ENCODE measurements around the gene GRIN2C.

GRIN2C gene

DNA sequence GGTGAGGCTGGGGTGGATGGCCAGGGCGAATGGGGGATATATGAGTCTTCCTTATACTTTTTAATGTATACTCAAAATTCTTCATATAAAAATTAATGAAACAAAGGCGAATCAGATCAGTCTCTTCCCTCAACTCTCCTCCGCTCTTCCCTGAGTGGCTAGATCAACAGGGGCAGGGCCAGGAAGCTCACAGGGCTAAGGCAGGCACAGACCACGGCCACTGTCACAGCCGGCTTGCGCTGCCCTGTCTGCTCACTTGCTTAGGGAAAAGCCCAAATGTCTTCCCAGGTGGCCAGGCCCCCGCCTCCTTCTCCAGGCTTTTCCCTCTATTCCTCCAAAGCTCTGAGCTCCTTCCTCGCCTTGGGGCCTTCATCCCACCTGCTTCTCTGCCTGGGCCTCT is 6.0 kb downstream of the GRIN2C start:
- no peaks in the 10 kb centered on the region for H3K36me3 ChIP-seq (ENCODE audit: low read length)
- no peaks in the 10 kb centered on the region for H3K9me3 ChIP-seq (ENCODE audit: insufficient read depth, low read length)
- H2AFZ ChIP-seq (ENCODE audit: low read depth, low read length, severe bottlenecking): no peak overlapping the region
- H3K79me2 ChIP-seq (ENCODE audit: insufficient read depth, low read length): no peaks in the 10 kb centered on the region
- H3K4me3 ChIP-seq (ENCODE audit: insufficient read depth, low read length, poor library complexity, severe bottlenecking): no peak overlapping the region
- no peak overlapping the region for H3K9ac ChIP-seq (ENCODE audit: low read length)
- H4K20me1 ChIP-seq (ENCODE audit: low read depth, low read length): no peaks in the 10 kb centered on the region
- H3K4me2 ChIP-seq (ENCODE audit: low read depth, low read length, poor library complexity, severe bottlenecking): no peak overlapping the region
- no peaks in the 10 kb centered on the region for H3K9me2 ChIP-seq (replicated peaks; ENCODE audit: insufficient read depth, low read length)
- TF ChIP-seq, protein P1, sequence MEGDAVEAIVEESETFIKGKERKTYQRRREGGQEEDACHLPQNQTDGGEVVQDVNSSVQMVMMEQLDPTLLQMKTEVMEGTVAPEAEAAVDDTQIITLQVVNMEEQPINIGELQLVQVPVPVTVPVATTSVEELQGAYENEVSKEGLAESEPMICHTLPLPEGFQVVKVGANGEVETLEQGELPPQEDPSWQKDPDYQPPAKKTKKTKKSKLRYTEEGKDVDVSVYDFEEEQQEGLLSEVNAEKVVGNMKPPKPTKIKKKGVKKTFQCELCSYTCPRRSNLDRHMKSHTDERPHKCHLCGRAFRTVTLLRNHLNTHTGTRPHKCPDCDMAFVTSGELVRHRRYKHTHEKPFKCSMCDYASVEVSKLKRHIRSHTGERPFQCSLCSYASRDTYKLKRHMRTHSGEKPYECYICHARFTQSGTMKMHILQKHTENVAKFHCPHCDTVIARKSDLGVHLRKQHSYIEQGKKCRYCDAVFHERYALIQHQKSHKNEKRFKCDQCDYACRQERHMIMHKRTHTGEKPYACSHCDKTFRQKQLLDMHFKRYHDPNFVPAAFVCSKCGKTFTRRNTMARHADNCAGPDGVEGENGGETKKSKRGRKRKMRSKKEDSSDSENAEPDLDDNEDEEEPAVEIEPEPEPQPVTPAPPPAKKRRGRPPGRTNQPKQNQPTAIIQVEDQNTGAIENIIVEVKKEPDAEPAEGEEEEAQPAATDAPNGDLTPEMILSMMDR (IDR thresholded peaks at IDR 0.05; ENCODE audit: insufficient read depth, low read length, poor library complexity, severe bottlenecking): no peak
- TF ChIP-seq EZH2phosphoT487 (conservative IDR thresholded peaks at IDR 0.05; ENCODE audit: low read length): no peak
- H3K27ac ChIP-seq (ENCODE audit: low read depth, low read length): no peak overlapping the region
- H3K27me3 ChIP-seq (ENCODE audit: low read length): no peaks in the 10 kb centered on the region
- H3F3A ChIP-seq (ENCODE audit: insufficient read depth): no peaks in the 10 kb centered on the region

DNA sequence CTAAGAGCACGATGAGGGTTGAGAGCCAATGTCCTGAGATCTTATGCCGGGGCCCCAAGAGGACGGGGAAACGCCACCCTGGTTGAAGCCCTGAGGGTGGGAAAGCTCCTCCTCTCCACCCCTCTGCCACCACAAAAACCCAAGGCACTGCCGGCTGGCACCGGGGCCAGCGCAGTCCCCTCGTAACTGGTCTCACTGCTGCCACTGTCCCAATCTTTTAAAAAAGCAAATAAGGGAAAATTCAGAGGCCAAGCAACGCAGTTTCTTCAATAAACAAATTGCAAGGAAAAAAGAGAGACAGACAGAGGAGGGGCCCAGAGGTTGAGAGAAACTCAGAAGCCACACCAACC is 6.7 kb downstream of the GRIN2C start:
- no peaks in the 10 kb centered on the region for H3F3A ChIP-seq (ENCODE audit: insufficient read depth)
- no peaks in the 10 kb centered on the region for H3K36me3 ChIP-seq (ENCODE audit: low read length)
- peak overlapping the region; percentile 73 for H2AFZ ChIP-seq (ENCODE audit: low read depth, low read length, severe bottlenecking)
- TF ChIP-seq, protein P1 (IDR thresholded peaks at IDR 0.05; ENCODE audit: insufficient read depth, low read length, poor library complexity, severe bottlenecking): no peak
- TF ChIP-seq EZH2phosphoT487 (conservative IDR thresholded peaks at IDR 0.05; ENCODE audit: low read length): 0 out of 2 replicates have a peak, but pooled peaks have one; percentile 16
- H3K4me2 ChIP-seq (ENCODE audit: low read depth, low read length, poor library complexity, severe bottlenecking): peak overlapping the region; percentile 54
- H4K20me1 ChIP-seq (ENCODE audit: low read depth, low read length): no peaks in the 10 kb centered on the region
- peak overlapping the region; percentile 9 for H3K4me3 ChIP-seq (ENCODE audit: insufficient read depth, low read length, poor library complexity, severe bottlenecking)
- no peaks in the 10 kb centered on the region for H3K9me3 ChIP-seq (ENCODE audit: insufficient read depth, low read length)
- no peaks in the 10 kb centered on the region for H3K79me2 ChIP-seq (ENCODE audit: insufficient read depth, low read length)
- H3K27ac ChIP-seq (ENCODE audit: low read depth, low read length): no peak overlapping the region
- no peaks in the 10 kb centered on the region for H3K27me3 ChIP-seq (ENCODE audit: low read length)
- peak overlapping the region; percentile 35 for H3K9ac ChIP-seq (ENCODE audit: low read length)
- no peaks in the 10 kb centered on the region for H3K9me2 ChIP-seq (replicated peaks; ENCODE audit: insufficient read depth, low read length)

DNA sequence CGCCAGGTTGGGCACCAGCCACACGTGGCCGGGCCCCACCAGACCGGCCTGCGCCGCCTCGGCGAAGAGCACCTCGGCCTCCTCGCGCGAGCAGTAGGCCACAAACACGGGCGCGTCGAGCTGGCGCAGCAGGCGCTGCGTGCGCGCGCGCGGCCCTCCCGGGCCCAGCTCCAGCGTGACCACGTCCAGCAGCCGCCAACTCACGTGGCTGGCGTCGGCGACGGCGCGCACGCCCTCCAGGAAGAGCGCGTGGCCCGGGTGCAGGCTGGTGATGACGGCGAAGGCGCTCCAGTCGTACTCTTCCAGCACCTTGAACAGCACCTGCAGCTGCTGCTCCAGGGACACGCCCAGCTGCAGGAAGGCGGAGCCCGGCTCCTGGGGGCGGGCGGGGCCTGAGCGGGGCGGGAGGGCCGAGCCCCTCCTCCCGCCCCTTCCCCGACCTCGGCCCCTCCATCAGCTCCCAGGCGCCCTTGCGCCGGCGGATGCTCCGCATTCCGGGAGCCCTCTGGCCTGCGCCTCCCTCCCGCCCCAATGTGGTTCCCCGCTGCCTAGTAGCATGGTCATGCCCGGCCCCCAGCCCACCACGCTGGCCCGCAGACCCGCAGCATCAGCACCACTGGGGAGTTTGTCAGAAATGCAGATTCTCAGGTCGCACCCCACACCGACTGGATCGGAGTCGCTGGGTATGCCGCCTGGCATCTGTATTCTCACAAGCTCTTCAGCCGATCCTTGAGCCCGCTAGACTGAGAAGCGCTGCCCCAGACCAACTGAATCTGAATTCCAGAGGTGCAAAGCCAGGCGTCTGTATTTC is 7.2 kb downstream of the GRIN2C start:
- no peaks in the 10 kb centered on the region for H3F3A ChIP-seq (ENCODE audit: insufficient read depth)
- no peaks in the 10 kb centered on the region for H3K9me2 ChIP-seq (replicated peaks; ENCODE audit: insufficient read depth, low read length)
- H3K4me3 ChIP-seq (ENCODE audit: insufficient read depth, low read length, poor library complexity, severe bottlenecking): peak overlapping the region; percentile 9
- TF ChIP-seq EZH2phosphoT487 (conservative IDR thresholded peaks at IDR 0.05; ENCODE audit: low read length): no peak
- TF ChIP-seq, protein P1 (IDR thresholded peaks at IDR 0.05; ENCODE audit: insufficient read depth, low read length, poor library complexity, severe bottlenecking): no peak
- peak overlapping the region; percentile 54 for H3K4me2 ChIP-seq (ENCODE audit: low read depth, low read length, poor library complexity, severe bottlenecking)
- no peaks in the 10 kb centered on the region for H3K36me3 ChIP-seq (ENCODE audit: low read length)
- H2AFZ ChIP-seq (ENCODE audit: low read depth, low read length, severe bottlenecking): peak overlapping the region; percentile 73
- no peaks in the 10 kb centered on the region for H4K20me1 ChIP-seq (ENCODE audit: low read depth, low read length)
- H3K27me3 ChIP-seq (ENCODE audit: low read length): no peaks in the 10 kb centered on the region
- H3K9ac ChIP-seq (ENCODE audit: low read length): peak overlapping the region; percentile 35
- H3K27ac ChIP-seq (ENCODE audit: low read depth, low read length): no peak overlapping the region
- no peaks in the 10 kb centered on the region for H3K9me3 ChIP-seq (ENCODE audit: insufficient read depth, low read length)
- no peaks in the 10 kb centered on the region for H3K79me2 ChIP-seq (ENCODE audit: insufficient read depth, low read length)

Data from SU-DHL-6 (cell line).